H1 (cell line): Measurements from ENCODE around the gene GAPDHS. TPM values are rescaled to one million over a fixed set of nuclear protein-coding genes. Genes with fewer than 3 reads are reported as not detected.
A peak's percentile ranks its signal among the peaks of the same experiment; 100 is the strongest.

ENCODE experiments used
- CTCF ChIA-PET: fragments of 300-600 bp; sonication (Branson Sonifier 250); formaldehyde crosslinking; loops from one replicate; lab custom pipeline; 2021; ENCODE audit not compliant: partially characterized antibody; lab: Charles Lee
- POLR2A ChIA-PET: fragments of 300-600 bp; sonication (Branson Sonifier 250); formaldehyde crosslinking; loops from one replicate; lab custom pipeline; 2021; ENCODE audit warnings: inconsistent platforms; ENCODE audit not compliant: partially characterized antibody; lab: Charles Lee
- DNase-seq, 2 experiments: peaks; one replicate each; pipeline versions ENCODE4 v3.0.0 to v3.0.0-alpha.2; 2010 to 2022; ENCODE audit warnings: low spot score in 2 of 2, low read depth in 1 of 2, mixed read lengths in 1 of 2
- FAIRE-seq: peaks from 2 replicates; lab custom pipeline; 2011; peaks lifted over from hg19 to GRCh38; lab: Jason Lieb, UNC
- H2AFZ ChIP-seq: 2 replicates; pipeline ENCODE4 v1.8.1; 2012; ENCODE audit warnings: low read length, inconsistent platforms
- H2AK5ac ChIP-seq: 2 replicates; pipeline ENCODE4 v1.6.1; 2013; ENCODE audit warnings: low read depth, low read length
- H2BK120ac ChIP-seq: replicated peaks from 2 replicates; pipeline ENCODE3; 2013; ENCODE audit warnings: low read depth, low read length, inconsistent platforms
- H2BK12ac ChIP-seq: 2 replicates; pipeline ENCODE4 v1.6.1; 2013; ENCODE audit warnings: low read depth, low read length
- H2BK15ac ChIP-seq: 2 replicates; pipeline ENCODE4 v1.6.1; 2013; ENCODE audit warnings: low read length
- H2BK20ac ChIP-seq: 2 replicates; pipeline ENCODE4 v1.6.1; 2013; ENCODE audit warnings: low read length
- H2BK5ac ChIP-seq: 2 replicates; pipeline ENCODE4 v1.6.1; 2013; ENCODE audit warnings: low read depth, low read length
- H3K14ac ChIP-seq: 2 replicates; pipeline ENCODE4 v1.6.1; 2013; ENCODE audit warnings: inconsistent platforms; ENCODE audit not compliant: insufficient read length
- H3K18ac ChIP-seq: 2 replicates; pipeline ENCODE4 v1.6.1; 2013; ENCODE audit warnings: low read length; ENCODE audit errors: extremely low read depth
- H3K23ac ChIP-seq: 2 replicates; pipeline ENCODE4 v1.6.1; 2013; ENCODE audit warnings: inconsistent platforms; ENCODE audit not compliant: insufficient read length
- H3K23me2 ChIP-seq: 2 replicates; pipeline ENCODE4 v1.6.1; 2013; ENCODE audit warnings: low read depth, low read length
- H3K27ac ChIP-seq: 2 replicates; pipeline ENCODE4 v1.6.1; 2011; ENCODE audit warnings: low read depth, low read length, inconsistent platforms
- H3K27me3 ChIP-seq, 4 experiments: replicated peaks in 1 of 4; 1 replicate in 1 of 4; 2 replicates in 3 of 4; pipeline versions ENCODE4 v1.6.1 to v1.8.1; 2011 to 2013; ENCODE audit warnings: low read length in 3 of 4, mild to moderate bottlenecking in 3 of 4, inconsistent platforms in 2 of 4, mixed read lengths in 2 of 4, moderate library complexity in 1 of 4; ENCODE audit not compliant: control insufficient read depth in 3 of 4, insufficient read depth in 3 of 4; ENCODE audit errors: extremely low read depth in 1 of 4
- H3K36me3 ChIP-seq, 4 experiments: 2 replicates each; pipeline versions ENCODE4 v1.6.1 to v1.8.1; 2011 to 2013; ENCODE audit warnings: mild to moderate bottlenecking in 4 of 4, low read length in 3 of 4, moderate library complexity in 2 of 4, control low read depth in 1 of 4, inconsistent platforms in 1 of 4; ENCODE audit not compliant: insufficient read depth in 4 of 4, control insufficient read depth in 2 of 4
- H3K4ac ChIP-seq: replicated peaks from 2 replicates; pipeline ENCODE3; 2013; ENCODE audit warnings: low read length, low read depth, mixed read lengths, inconsistent platforms; ENCODE audit not compliant: insufficient read length
- H3K4me1 ChIP-seq, 4 experiments: replicated peaks in 1 of 4; 1 replicate in 1 of 4; 2 replicates in 3 of 4; pipeline versions ENCODE4 v1.6.1 to v1.8.1; 2011 to 2013; ENCODE audit warnings: low read length in 3 of 4, inconsistent platforms in 2 of 4, mixed read lengths in 1 of 4; ENCODE audit not compliant: insufficient read depth in 4 of 4, control insufficient read depth in 3 of 4
- H3K4me2 ChIP-seq, 2 experiments: 2 replicates each; pipeline versions ENCODE4 v1.6.1 to v1.8.1; 2011 to 2013; ENCODE audit warnings: low read depth in 2 of 2, low read length in 2 of 2, control low read depth in 1 of 2, inconsistent platforms in 1 of 2, mild to moderate bottlenecking in 1 of 2; ENCODE audit not compliant: insufficient read depth in 1 of 2
- H3K4me3 ChIP-seq, 4 experiments: fragments of 200-600, 300-600 bp in 1 of 4; sonication (generic), shearing (Covaris generic), sonication (Bioruptor Twin) in 1 of 4; 2 replicates each; pipeline versions ENCODE4 v1.5.1 to v1.8.1; 2011 to 2016; ENCODE audit warnings: low read length in 4 of 4, low read depth in 3 of 4, control low read depth in 2 of 4, inconsistent platforms in 2 of 4, mild to moderate bottlenecking in 2 of 4, mixed read lengths in 1 of 4, moderate library complexity in 1 of 4; ENCODE audit not compliant: insufficient read depth in 2 of 4; ENCODE audit errors: extremely low read depth in 1 of 4
- H3K56ac ChIP-seq: replicated peaks from 2 replicates; pipeline ENCODE3; 2013; ENCODE audit warnings: low read depth, mild to moderate bottlenecking, mixed read lengths, low read length, inconsistent platforms; ENCODE audit not compliant: insufficient read length
- H3K79me1 ChIP-seq: 2 replicates; pipeline ENCODE4 v1.6.1; 2013; ENCODE audit warnings: low read depth, low read length, control low read depth
- H3K79me2 ChIP-seq, 2 experiments: 2 replicates each; pipeline versions ENCODE4 v1.6.1 to v1.8.1; 2012 to 2013; ENCODE audit warnings: low read length in 2 of 2, mild to moderate bottlenecking in 2 of 2, inconsistent platforms in 1 of 2; ENCODE audit not compliant: insufficient read depth in 2 of 2, control insufficient read depth in 1 of 2
- H3K9ac ChIP-seq, 4 experiments: replicated peaks in 1 of 4; 1 replicate in 1 of 4; 2 replicates in 3 of 4; pipeline versions ENCODE4 v1.6.1 to v1.8.1; 2011 to 2013; ENCODE audit warnings: low read depth in 3 of 4, low read length in 3 of 4, control low read depth in 2 of 4, mild to moderate bottlenecking in 2 of 4, moderate library complexity in 2 of 4, inconsistent platforms in 1 of 4; ENCODE audit errors: extremely low read depth in 1 of 4
- H3K9me3 ChIP-seq, 2 experiments: 2 replicates each; pipeline versions ENCODE4 v1.6.1 to v1.8.1; 2012 to 2013; ENCODE audit warnings: mild to moderate bottlenecking in 2 of 2, moderate library complexity in 2 of 2, control low read depth in 1 of 2, inconsistent platforms in 1 of 2, low read depth in 1 of 2, low read length in 1 of 2, mixed read lengths in 1 of 2; ENCODE audit not compliant: insufficient read depth in 2 of 2
- H4K20me1 ChIP-seq, 2 experiments: replicated peaks in 1 of 2; 2 replicates each; pipeline versions ENCODE3 to v1.8.1; 2011 to 2013; ENCODE audit warnings: inconsistent platforms in 2 of 2, low read length in 2 of 2, mild to moderate bottlenecking in 1 of 2; ENCODE audit not compliant: insufficient read depth in 2 of 2, control insufficient read depth in 1 of 2
- H4K5ac ChIP-seq: 2 replicates; pipeline ENCODE4 v1.6.1; 2013; ENCODE audit warnings: low read length, low read depth, mixed read lengths, inconsistent platforms; ENCODE audit not compliant: insufficient read length
- H4K8ac ChIP-seq: 2 replicates; pipeline ENCODE4 v1.8.0; 2013; ENCODE audit warnings: mild to moderate bottlenecking, moderate library complexity, low read length, inconsistent platforms; ENCODE audit not compliant: insufficient read depth; ENCODE audit errors: extremely low read depth
- H4K91ac ChIP-seq: replicated peaks from 2 replicates; pipeline ENCODE3; 2013; ENCODE audit warnings: low read length, mixed read lengths, inconsistent platforms; ENCODE audit not compliant: insufficient read length
- BACH1 ChIP-seq: IDR thresholded peaks from 2 replicates; pipeline ENCODE4 v1.6.1; 2012; ENCODE audit warnings: low read length, improper control_type of control experiment
- CEBPB ChIP-seq: IDR thresholded peaks from 2 replicates; pipeline ENCODE4 v1.6.1; 2012; ENCODE audit warnings: low read depth, low read length
- CHD1 ChIP-seq: IDR thresholded peaks from 2 replicates; pipeline ENCODE4 v1.6.1; 2012; ENCODE audit warnings: low read depth, low read length, improper control_type of control experiment
- EP300 ChIP-seq, 2 experiments: IDR thresholded peaks; 1 replicate in 1 of 2; 2 replicates in 1 of 2; pipeline ENCODE4 v1.6.1; 2011 to 2012; ENCODE audit warnings: low read depth in 2 of 2, low read length in 2 of 2, mild to moderate bottlenecking in 2 of 2, borderline replicate concordance in 1 of 2, inconsistent platforms in 1 of 2, moderate library complexity in 1 of 2
- FOSL1 ChIP-seq: IDR thresholded peaks from 2 replicates; pipeline ENCODE4 v1.6.1; 2011; ENCODE audit warnings: mild to moderate bottlenecking, low read depth, low read length, moderate library complexity; ENCODE audit not compliant: insufficient read depth
- GABPA ChIP-seq: IDR thresholded peaks from 2 replicates; pipeline ENCODE4 v1.6.1; 2011; ENCODE audit warnings: mild to moderate bottlenecking, low read length, moderate library complexity, borderline replicate concordance; ENCODE audit not compliant: insufficient read depth
- KDM5A ChIP-seq: fragments of 200-600 bp; IDR thresholded peaks from 2 replicates; pipeline ENCODE4 v1.7.1; 2012; ENCODE audit warnings: mild to moderate bottlenecking, low read length, inconsistent platforms, mixed read lengths
- SP4 ChIP-seq: IDR thresholded peaks from 2 replicates; pipeline ENCODE4 v1.6.1; 2012; ENCODE audit warnings: low read length, inconsistent platforms
- WGBS, 2 experiments: shearing (Covaris generic) in 1 of 2; methylation state at CpG; one replicate each; pipeline versions ENCODE4 v1.1.6 to v1.1.7; 2013 to 2015; ENCODE audit warnings: low lambda C conversion rate in 2 of 2, mixed read lengths in 2 of 2, inconsistent platforms in 1 of 2, low coverage in 1 of 2, missing lambda C conversion rate in 1 of 2; ENCODE audit not compliant: insufficient replicate concordance in 2 of 2, insufficient coverage in 1 of 2, insufficient read length in 1 of 2; ENCODE audit errors: extremely low coverage in 1 of 2, missing lambda C conversion rate in 1 of 2; 5-methylcytosine and 5-hydroxymethylcytosine counted together
- polyA plus RNA-seq, 7 experiments: library from polyadenylated mRNA; depleted of rRNA in 3 of 7; stranded (reverse) in 5 of 7; unstranded in 2 of 7; fragments of >200 nt in 5 of 7; fragments of 200-250 nt in 2 of 7; gene quantifications; 1 replicate in 5 of 7; 2 replicates in 1 of 7; 4 replicates in 1 of 7; pipeline versions ENCODE4 v1.2.1 to v1.2.3, GENCODE V29; 2011 to 2013; ENCODE audit warnings: missing spikeins in 2 of 7, mixed read lengths in 2 of 7
- total RNA-seq: library from RNA; stranded (reverse); fragmentation: NEBNext Ultra II Directional; extraction: Animal tissue kit (Norgen Biotek cat#: 25700); gene quantifications from 2 replicates; pipeline ENCODE4 v1.2.1, GENCODE V29; 2021
- TF ChIP-seq, protein P1 (sequence below): IDR thresholded peaks from 2 replicates; pipeline ENCODE4 v1.6.1; 2012; ENCODE audit warnings: inconsistent platforms
- TF ChIP-seq, protein P2 (sequence below): IDR thresholded peaks from 2 replicates; pipeline ENCODE4 v1.6.1; 2012; ENCODE audit warnings: low read length, inconsistent platforms

Gene GAPDHS
- total and polyA plus RNA-seq, 2 of the 8 experiments (the other 6 are each of a cell fraction or from before 2014, with no cell fraction given), result 0.26 TPM; not detected in 1

DNA sequence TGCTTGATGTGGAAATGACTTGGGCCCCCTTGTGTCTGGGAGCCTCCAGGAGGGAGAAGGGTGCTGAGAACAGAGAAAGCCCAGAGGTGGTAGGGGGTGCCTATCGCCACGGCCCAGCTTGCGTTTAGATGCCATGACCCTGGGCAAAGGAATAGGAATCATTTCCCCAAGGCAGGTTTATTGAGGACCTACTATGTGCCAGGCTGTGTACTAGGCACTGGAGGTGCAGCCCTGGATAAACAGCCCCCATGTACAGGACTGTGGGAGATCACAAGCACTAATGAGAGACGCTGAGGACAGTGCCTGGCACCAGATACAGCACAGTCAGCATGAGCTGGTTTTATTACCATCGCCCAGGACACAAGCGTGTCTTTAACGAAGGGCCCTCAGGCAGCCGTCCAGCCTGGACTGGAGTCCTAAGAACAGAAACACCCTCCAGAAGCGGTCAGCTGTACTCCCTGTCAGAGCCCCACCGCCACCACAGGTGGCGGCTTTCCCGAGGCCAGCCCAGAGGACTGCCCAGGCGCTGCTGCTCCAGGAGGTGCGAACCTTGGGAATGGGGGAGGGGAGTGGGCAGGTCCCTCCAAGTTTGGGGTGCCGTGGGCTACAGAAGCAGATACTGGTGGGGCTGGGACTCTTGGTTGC lies 16.7 kb downstream of the GAPDHS start:
- Histone ChIP-seq H2BK120ac (no peak overlapping the region), H3K79me1 (peaks cover 12% of the 10 kb centered on the region; the same call in 1 of the 2 replicates), H3K4me1 (0 out of 7 replicates have a peak, but pooled peaks cover 0 to 8% (median 0%) of the 10 kb centered on the region in 4 experiments), H3K4ac (no peak overlapping the region), H3K79me2 (peaks cover 0 to 17% of the 10 kb centered on the region in 2 experiments; a peak in 2 of 4 replicates), H2AK5ac (no peak overlapping the region), H3K9ac (no peak overlapping the region), H3K36me3 (peaks cover 0 to 9% (median 5%) of the 10 kb centered on the region in 4 experiments; a peak in 3 of 8 replicates), H3K14ac (no peak overlapping the region), H3K4me3 (no peak overlapping the region), H3K23me2 (peaks cover 7% of the 10 kb centered on the region; the same call in 1 of the 2 replicates), H4K5ac (no peak overlapping the region), H3K27ac (no peak overlapping the region), H2BK5ac (no peak overlapping the region), H3K9me3 (no peaks in the 10 kb centered on the region), H3K23ac (no peak overlapping the region), H4K8ac (peak overlapping the region; percentile 16; the same call in 1 of the 2 replicates), H4K91ac (no peak overlapping the region), H3K27me3 (no peaks in the 10 kb centered on the region; a peak in 1 of 7 replicates), H2BK12ac (no peak overlapping the region), H3K18ac (no peak overlapping the region), H3K4me2 (no peak overlapping the region), H2BK20ac (no peak overlapping the region), H4K20me1 (peaks cover 2 to 9% of the 10 kb centered on the region in 2 experiments), H2BK15ac (no peak overlapping the region), H3K56ac (no peak overlapping the region), H2AFZ (no peak overlapping the region)
- no peak for TF ChIP-seq FOSL1
- no peak for TF ChIP-seq KDM5A
- no peak for TF ChIP-seq GABPA
- TF ChIP-seq CEBPB, result no peak
- no peak for TF ChIP-seq EP300 (IDR thresholded peaks at IDR 0.05; ENCODE audit: borderline replicate concordance in 1 of 2, low read depth in 2 of 2, low read length in 2 of 2)
- TF ChIP-seq, protein P1, sequence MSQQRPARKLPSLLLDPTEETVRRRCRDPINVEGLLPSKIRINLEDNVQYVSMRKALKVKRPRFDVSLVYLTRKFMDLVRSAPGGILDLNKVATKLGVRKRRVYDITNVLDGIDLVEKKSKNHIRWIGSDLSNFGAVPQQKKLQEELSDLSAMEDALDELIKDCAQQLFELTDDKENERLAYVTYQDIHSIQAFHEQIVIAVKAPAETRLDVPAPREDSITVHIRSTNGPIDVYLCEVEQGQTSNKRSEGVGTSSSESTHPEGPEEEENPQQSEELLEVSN, result no peak
- TF ChIP-seq, protein P2, sequence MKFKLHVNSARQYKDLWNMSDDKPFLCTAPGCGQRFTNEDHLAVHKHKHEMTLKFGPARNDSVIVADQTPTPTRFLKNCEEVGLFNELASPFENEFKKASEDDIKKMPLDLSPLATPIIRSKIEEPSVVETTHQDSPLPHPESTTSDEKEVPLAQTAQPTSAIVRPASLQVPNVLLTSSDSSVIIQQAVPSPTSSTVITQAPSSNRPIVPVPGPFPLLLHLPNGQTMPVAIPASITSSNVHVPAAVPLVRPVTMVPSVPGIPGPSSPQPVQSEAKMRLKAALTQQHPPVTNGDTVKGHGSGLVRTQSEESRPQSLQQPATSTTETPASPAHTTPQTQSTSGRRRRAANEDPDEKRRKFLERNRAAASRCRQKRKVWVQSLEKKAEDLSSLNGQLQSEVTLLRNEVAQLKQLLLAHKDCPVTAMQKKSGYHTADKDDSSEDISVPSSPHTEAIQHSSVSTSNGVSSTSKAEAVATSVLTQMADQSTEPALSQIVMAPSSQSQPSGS, result no peak
- TF ChIP-seq BACH1, result no peak
- no peak for TF ChIP-seq SP4
- TF ChIP-seq CHD1, result no peak
- FAIRE-seq, result no peak
- WGBS, 2 experiments, result 91% methylated on average over 15 of the region's 15 CpGs; no CpG with 5 or more reads in 1 of the 2 experiments
- no peak for DNase-seq
- ChIA-PET POLR2A (interaction anchor here (1.0 to 3.8 kb wide), 5 partner anchors 12 to 98 kb away, joined by 3 to 19 read pairs (median 7); partner anchors contain the start of gene COX6B1), CTCF (interaction anchor here (0.6 to 4.5 kb wide), 12 partner anchors 14 to 207 kb away, joined by 3 to 65 read pairs (median 8); partner anchors contain the start of genes ATP4A and HAUS5)
